Measurements from ENCODE around the gene GPR135. TPM values are rescaled to one million over a fixed set of nuclear protein-coding genes. Genes with fewer than 3 reads are reported as not detected.

GPR135 gene
- total RNA-seq, 1 experiment from 2014 or later = 5.5 TPM

DNA sequence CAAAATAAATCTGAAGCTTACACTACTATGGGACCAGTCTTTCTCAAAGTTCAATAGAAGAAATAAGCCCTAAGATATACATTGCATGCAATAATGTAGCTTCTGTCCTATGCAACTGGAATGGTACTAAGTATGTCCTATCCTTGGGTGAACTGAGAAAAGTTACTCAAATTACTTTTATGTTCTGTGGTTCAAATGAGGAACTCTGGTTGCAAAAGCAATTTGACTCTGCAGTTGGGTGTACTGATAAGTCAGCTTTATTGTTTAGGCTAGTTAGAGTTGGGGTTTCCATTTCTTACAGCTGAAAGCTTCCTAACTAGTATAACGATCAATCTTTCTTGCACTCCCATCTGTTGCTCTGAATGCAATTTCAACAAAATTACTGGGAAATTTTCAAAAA is 29.2 kb downstream of the GPR135 start:
- H3K27ac Mint-ChIP-seq (ENCODE audit: unreplicated experiment) = no peak overlapping the region
- DNase-seq = no peak
- intact Hi-C loops (cut with micrococcal nuclease; ENCODE audit: unreplicated experiment) = no loop called here
- TF ChIP-seq, protein P1, sequence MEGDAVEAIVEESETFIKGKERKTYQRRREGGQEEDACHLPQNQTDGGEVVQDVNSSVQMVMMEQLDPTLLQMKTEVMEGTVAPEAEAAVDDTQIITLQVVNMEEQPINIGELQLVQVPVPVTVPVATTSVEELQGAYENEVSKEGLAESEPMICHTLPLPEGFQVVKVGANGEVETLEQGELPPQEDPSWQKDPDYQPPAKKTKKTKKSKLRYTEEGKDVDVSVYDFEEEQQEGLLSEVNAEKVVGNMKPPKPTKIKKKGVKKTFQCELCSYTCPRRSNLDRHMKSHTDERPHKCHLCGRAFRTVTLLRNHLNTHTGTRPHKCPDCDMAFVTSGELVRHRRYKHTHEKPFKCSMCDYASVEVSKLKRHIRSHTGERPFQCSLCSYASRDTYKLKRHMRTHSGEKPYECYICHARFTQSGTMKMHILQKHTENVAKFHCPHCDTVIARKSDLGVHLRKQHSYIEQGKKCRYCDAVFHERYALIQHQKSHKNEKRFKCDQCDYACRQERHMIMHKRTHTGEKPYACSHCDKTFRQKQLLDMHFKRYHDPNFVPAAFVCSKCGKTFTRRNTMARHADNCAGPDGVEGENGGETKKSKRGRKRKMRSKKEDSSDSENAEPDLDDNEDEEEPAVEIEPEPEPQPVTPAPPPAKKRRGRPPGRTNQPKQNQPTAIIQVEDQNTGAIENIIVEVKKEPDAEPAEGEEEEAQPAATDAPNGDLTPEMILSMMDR (IDR thresholded peaks at IDR 0.05; ENCODE audit: unreplicated experiment) = no peak
- no peak overlapping the region for H3K4me3 Mint-ChIP-seq (ENCODE audit: low read depth, unreplicated experiment)
- CTCF ChIA-PET = no interaction called here
- no peaks in the 10 kb centered on the region for H3K36me3 Mint-ChIP-seq (ENCODE audit: insufficient read depth, unreplicated experiment)
- BruUV-seq (replicated peaks) = no TSS peak
- H3K9me3 Mint-ChIP-seq (ENCODE audit: low read depth, unreplicated experiment) = no peaks in the 10 kb centered on the region
- no peaks in the 10 kb centered on the region for H3K4me1 Mint-ChIP-seq (ENCODE audit: low read depth, unreplicated experiment)
- H3K27me3 Mint-ChIP-seq (ENCODE audit: unreplicated experiment) = no peaks in the 10 kb centered on the region

DNA sequence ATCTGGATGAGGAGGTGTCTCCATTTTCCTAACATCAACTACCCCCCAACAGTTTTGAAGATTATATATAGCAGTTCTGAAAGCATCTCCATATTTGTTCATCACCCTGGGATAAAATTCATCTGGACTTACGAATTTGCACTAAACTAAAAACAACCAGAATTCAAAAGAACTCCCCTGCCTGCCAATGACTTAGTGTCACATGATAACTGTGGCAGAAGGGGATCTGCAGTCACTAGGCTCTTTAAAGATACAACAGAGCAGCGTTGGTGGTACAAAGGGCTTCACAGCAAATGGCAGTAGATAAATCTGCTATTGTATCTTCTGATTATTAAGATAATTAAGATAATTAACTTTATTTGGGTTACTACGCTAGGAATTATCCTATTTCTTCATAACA is 30.1 kb downstream of the GPR135 start:
- Mint-ChIP-seq H3K27ac (ENCODE audit: unreplicated experiment) (no peak overlapping the region), H3K27me3 (ENCODE audit: unreplicated experiment) (no peaks in the 10 kb centered on the region), H3K9me3 (ENCODE audit: low read depth, unreplicated experiment) (no peaks in the 10 kb centered on the region), H3K4me1 (ENCODE audit: low read depth, unreplicated experiment) (no peaks in the 10 kb centered on the region), H3K36me3 (ENCODE audit: insufficient read depth, unreplicated experiment) (no peaks in the 10 kb centered on the region), H3K4me3 (ENCODE audit: low read depth, unreplicated experiment) (no peak overlapping the region)
- DNase-seq = no peak
- TF ChIP-seq, protein P1 (IDR thresholded peaks at IDR 0.05; ENCODE audit: unreplicated experiment) = no peak
- no TSS peak for BruUV-seq (replicated peaks)
- CTCF ChIA-PET = no interaction called here
- intact Hi-C loops (cut with micrococcal nuclease; ENCODE audit: unreplicated experiment) = no loop called here

DNA sequence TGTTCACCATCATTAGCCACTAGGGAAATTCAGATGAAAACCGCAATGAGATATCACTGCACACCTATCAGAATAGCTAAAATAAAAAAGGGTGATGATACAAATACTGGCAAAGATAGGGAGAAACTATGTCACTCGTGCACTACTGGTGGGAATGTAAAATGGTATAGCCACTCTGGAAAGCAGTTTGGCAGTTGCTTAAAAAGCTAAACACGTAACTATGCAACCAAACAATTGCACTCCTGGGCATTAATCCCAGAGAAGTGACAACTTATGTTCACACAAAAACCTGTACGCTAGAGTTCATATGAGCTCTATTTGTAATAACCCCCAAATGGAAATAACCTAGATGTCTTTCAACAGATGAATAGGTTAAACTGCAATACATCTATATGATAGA is 35.4 kb downstream of the GPR135 start:
- no peak for DNase-seq
- H3K4me1 Mint-ChIP-seq (ENCODE audit: low read depth, unreplicated experiment) = no peaks in the 10 kb centered on the region
- no TSS peak for BruUV-seq (replicated peaks)
- TF ChIP-seq, protein P1 (IDR thresholded peaks at IDR 0.05; ENCODE audit: unreplicated experiment) = no peak
- no peaks in the 10 kb centered on the region for H3K9me3 Mint-ChIP-seq (ENCODE audit: low read depth, unreplicated experiment)
- CTCF ChIA-PET = interaction anchor here (0.6 kb wide), 1 partner anchor 870 kb away, joined by 3 read pairs; no protein-coding TSS in a partner anchor
- intact Hi-C loops (cut with micrococcal nuclease; ENCODE audit: unreplicated experiment) = no loop called here
- no peaks in the 10 kb centered on the region for H3K36me3 Mint-ChIP-seq (ENCODE audit: insufficient read depth, unreplicated experiment)
- no peak overlapping the region for H3K27ac Mint-ChIP-seq (ENCODE audit: unreplicated experiment)
- H3K4me3 Mint-ChIP-seq (ENCODE audit: low read depth, unreplicated experiment) = no peak overlapping the region
- no peaks in the 10 kb centered on the region for H3K27me3 Mint-ChIP-seq (ENCODE audit: unreplicated experiment)

DNA sequence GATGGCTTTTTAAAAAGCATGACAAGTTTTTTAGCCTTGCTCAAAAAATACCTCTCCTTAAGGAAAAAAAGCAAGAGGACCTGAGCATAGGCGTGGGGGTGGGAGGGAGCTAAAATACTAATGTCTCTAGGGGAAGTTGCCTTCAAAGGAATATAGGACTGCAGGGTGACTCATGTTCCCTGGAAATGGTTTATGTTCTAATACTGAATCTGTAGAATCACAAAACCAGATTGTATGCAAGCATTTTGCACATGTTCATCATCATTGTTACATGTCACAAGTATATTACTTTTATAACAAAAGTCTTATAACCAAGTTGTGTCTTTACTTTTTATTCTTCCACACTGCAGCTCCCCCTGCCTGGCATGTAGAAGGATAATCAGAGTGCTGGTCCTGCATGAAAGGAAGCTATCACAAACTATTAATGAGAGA is 36.6 kb downstream of the GPR135 start:
- intact Hi-C loops (cut with micrococcal nuclease; ENCODE audit: unreplicated experiment) = no loop called here
- Mint-ChIP-seq H3K27ac (ENCODE audit: unreplicated experiment) (no peak overlapping the region), H3K4me3 (ENCODE audit: low read depth, unreplicated experiment) (no peak overlapping the region), H3K4me1 (ENCODE audit: low read depth, unreplicated experiment) (no peaks in the 10 kb centered on the region), H3K9me3 (ENCODE audit: low read depth, unreplicated experiment) (no peaks in the 10 kb centered on the region), H3K27me3 (ENCODE audit: unreplicated experiment) (no peaks in the 10 kb centered on the region), H3K36me3 (ENCODE audit: insufficient read depth, unreplicated experiment) (no peaks in the 10 kb centered on the region)
- CTCF ChIA-PET = interaction anchor here (0.7 kb wide), 1 partner anchor 1825 kb away, joined by 4 read pairs; no protein-coding TSS in a partner anchor
- no peak for DNase-seq
- no TSS peak for BruUV-seq (replicated peaks)
- TF ChIP-seq, protein P1 (IDR thresholded peaks at IDR 0.05; ENCODE audit: unreplicated experiment) = no peak

Measured in Calu3 (cell line).